IMR-90 (cell line): ENCODE results near the gene BUB1. TPM values are rescaled to one million over a fixed set of nuclear protein-coding genes. Genes with fewer than 3 reads are reported as not detected.

ENCODE experiments used
- ATAC-seq: fragments of 200-7000 bp; cut with Tn5 transposase; 2 replicates; pipeline ENCODE4 v1.9.1; 2020; ENCODE audit warnings: low read depth, mild to moderate bottlenecking, moderate library complexity
- BruUV-seq: library from RNA; stranded (reverse); fragments of 400-500 nt; replicated peaks from 2 replicates; lab custom pipeline; 2021; lab: Mats Ljungman, UMichigan
- CTCF ChIA-PET: fragments of 300-600 bp; formaldehyde crosslinking; extraction: SDS; loops from one replicate; lab custom pipeline; 2021; ENCODE audit warnings: antibody characterized with exemption; lab: Yijun Ruan, JAX
- POLR2A ChIA-PET: fragments of 300-600 bp; sonication (Branson Sonifier 250); formaldehyde crosslinking; loops from one replicate; lab custom pipeline; 2022; ENCODE audit warnings: antibody characterized with exemption; ENCODE audit not compliant: unreplicated experiment; lab: Charles Lee
- DNase-seq: peaks from one replicate; pipeline ENCODE4 v3.0.0; 2013
- H2AFZ ChIP-seq: replicated peaks from 2 replicates; pipeline ENCODE3; 2013; ENCODE audit warnings: low read length, mild to moderate bottlenecking; ENCODE audit not compliant: poor library complexity
- H2AK5ac ChIP-seq: 2 replicates; pipeline ENCODE4 v1.6.1; 2013; ENCODE audit warnings: low read depth, low read length, inconsistent platforms
- H2AK9ac ChIP-seq: replicated peaks from 2 replicates; pipeline ENCODE3; 2013; ENCODE audit warnings: mild to moderate bottlenecking, low read depth, low read length, moderate library complexity; ENCODE audit not compliant: poor library complexity
- H2BK120ac ChIP-seq: 2 replicates; pipeline ENCODE4 v1.6.1; 2013; ENCODE audit warnings: low read depth, low read length, inconsistent platforms
- H2BK15ac ChIP-seq: 3 replicates; pipeline ENCODE4 v1.6.1; 2013; ENCODE audit warnings: low read depth, low read length, inconsistent platforms
- H2BK20ac ChIP-seq: 2 replicates; pipeline ENCODE4 v1.6.1; 2013; ENCODE audit warnings: low read depth, mild to moderate bottlenecking, inconsistent platforms, low read length, moderate library complexity
- H2BK5ac ChIP-seq: 2 replicates; pipeline ENCODE4 v1.6.1; 2013; ENCODE audit warnings: mild to moderate bottlenecking, low read depth, low read length, inconsistent platforms; ENCODE audit not compliant: poor library complexity, severe bottlenecking
- H3K14ac ChIP-seq: replicated peaks from 2 replicates; pipeline ENCODE4 v1.6.1; 2013; ENCODE audit warnings: low read depth, low read length, inconsistent platforms
- H3K18ac ChIP-seq: 2 replicates; pipeline ENCODE4 v1.6.1; 2013; ENCODE audit warnings: low read depth, low read length, control low read depth
- H3K23ac ChIP-seq: 2 replicates; pipeline ENCODE4 v1.6.1; 2013; ENCODE audit warnings: low read depth, low read length, inconsistent platforms
- H3K27ac ChIP-seq: 2 replicates; pipeline ENCODE4 v1.5.1; 2013; ENCODE audit warnings: mild to moderate bottlenecking, control low read depth, low read length; ENCODE audit not compliant: insufficient read depth
- H3K27me3 ChIP-seq: 2 replicates; pipeline ENCODE4 v1.6.1; 2013; ENCODE audit warnings: low read length; ENCODE audit not compliant: control insufficient read depth, insufficient read depth
- H3K36me3 ChIP-seq: 2 replicates; pipeline ENCODE4 v1.6.1; 2013; ENCODE audit warnings: low read length, mixed read lengths; ENCODE audit not compliant: control insufficient read depth, insufficient read depth
- H3K4ac ChIP-seq: 2 replicates; pipeline ENCODE4 v1.6.1; 2013; ENCODE audit warnings: low read depth, low read length, inconsistent platforms
- H3K4me1 ChIP-seq: 2 replicates; pipeline ENCODE4 v1.6.1; 2013; ENCODE audit warnings: low read length, mixed read lengths; ENCODE audit not compliant: control insufficient read depth, insufficient read depth
- H3K4me2 ChIP-seq: 2 replicates; pipeline ENCODE4 v1.6.1; 2013; ENCODE audit warnings: low read depth, mild to moderate bottlenecking, control low read depth, low read length, moderate library complexity
- H3K4me3 ChIP-seq: 2 replicates; pipeline ENCODE4 v1.5.1; 2013; ENCODE audit warnings: low read depth, mild to moderate bottlenecking, control low read depth, low read length, moderate library complexity; ENCODE audit not compliant: insufficient read depth
- H3K56ac ChIP-seq: 2 replicates; pipeline ENCODE4 v1.6.1; 2013; ENCODE audit warnings: low read length, inconsistent platforms; ENCODE audit not compliant: insufficient read depth; ENCODE audit errors: extremely low read depth
- H3K79me1 ChIP-seq, 2 experiments: 2 replicates each; pipeline ENCODE4 v1.6.1; 2013; ENCODE audit warnings: low read length in 2 of 2, inconsistent platforms in 1 of 2, low read depth in 1 of 2
- H3K9ac ChIP-seq: 2 replicates; pipeline ENCODE4 v1.6.1; 2013; ENCODE audit warnings: low read depth, low read length, control low read depth
- H3K9me1 ChIP-seq: 2 replicates; pipeline ENCODE4 v1.6.1; 2013; ENCODE audit warnings: low read length, inconsistent platforms; ENCODE audit not compliant: insufficient read depth
- H3K9me3 ChIP-seq: 2 replicates; pipeline ENCODE4 v1.6.1; 2013; ENCODE audit warnings: low read length; ENCODE audit not compliant: control insufficient read depth, insufficient read depth
- H4K20me1 ChIP-seq: 2 replicates; pipeline ENCODE4 v1.6.1; 2013; ENCODE audit warnings: low read length, inconsistent platforms; ENCODE audit not compliant: insufficient read depth
- H4K5ac ChIP-seq: 2 replicates; pipeline ENCODE4 v1.6.1; 2013; ENCODE audit warnings: mild to moderate bottlenecking, low read depth, low read length, control low read depth
- H4K8ac ChIP-seq, 2 experiments: 2 replicates each; pipeline ENCODE4 v1.6.1; 2013; ENCODE audit warnings: low read depth in 2 of 2, low read length in 2 of 2, control low read depth in 1 of 2, inconsistent platforms in 1 of 2
- H4K91ac ChIP-seq: 2 replicates; pipeline ENCODE4 v1.6.1; 2013; ENCODE audit warnings: low read depth, low read length, inconsistent platforms; ENCODE audit not compliant: insufficient read depth
- MXI1 ChIP-seq: IDR thresholded peaks from 2 replicates; pipeline ENCODE4 v1.6.1; 2012; ENCODE audit warnings: low read depth, mild to moderate bottlenecking, low read length, moderate library complexity, borderline replicate concordance
- RFX5 ChIP-seq: IDR thresholded peaks from 2 replicates; pipeline ENCODE4 v1.8.0; 2012; ENCODE audit warnings: low read depth, mild to moderate bottlenecking, low read length, moderate library complexity
- WGBS, 2 experiments: methylation state at CpG; one replicate each; pipeline versions ENCODE4 v1.1.5 to v1.1.7; 2013; ENCODE audit warnings: missing lambda C conversion rate in 2 of 2; ENCODE audit not compliant: insufficient read length in 1 of 2; ENCODE audit errors: extremely low coverage in 2 of 2; 5-methylcytosine and 5-hydroxymethylcytosine counted together
- dilution Hi-C: fragments of 300-500 bp; cut with HindIII; formaldehyde crosslinking; loops from one replicate; pipeline ENCODE4 v1.14.3; 2018; ENCODE audit warnings: low sequenced_read_pairs; ENCODE audit not compliant: unreplicated experiment
- in situ Hi-C: fragments of 300-500 bp; cut with MboI; formaldehyde crosslinking; loops from 3 replicates; pipeline ENCODE4 v1.14.3; 2019; ENCODE audit warnings: low sequenced_read_pairs, inconsistent platforms, mixed read lengths
- intact Hi-C: fragments of 100-400 bp; cut with micrococcal nuclease; formaldehyde crosslinking; loops from 2 replicates; pipeline ENCODE4 v1.10.0; 2022
- polyA plus RNA-seq, 3 experiments: library from polyadenylated mRNA; depleted of rRNA; stranded (reverse); fragments of >200 nt; gene quantifications; 2 replicates each; pipeline ENCODE4 v1.2.3, GENCODE V29; 2012; ENCODE audit warnings: low replicate concordance in 1 of 3
- total RNA-seq: library from RNA; depleted of rRNA; stranded (reverse); fragments of >200 nt; gene quantifications from 2 replicates; pipeline ENCODE4 v1.2.3, GENCODE V29; 2012

BUB1 gene
- total and polyA plus RNA-seq, 2 of the 4 experiments (the other 2 are of a cell fraction) = 19.6 to 43.4 TPM

DNA sequence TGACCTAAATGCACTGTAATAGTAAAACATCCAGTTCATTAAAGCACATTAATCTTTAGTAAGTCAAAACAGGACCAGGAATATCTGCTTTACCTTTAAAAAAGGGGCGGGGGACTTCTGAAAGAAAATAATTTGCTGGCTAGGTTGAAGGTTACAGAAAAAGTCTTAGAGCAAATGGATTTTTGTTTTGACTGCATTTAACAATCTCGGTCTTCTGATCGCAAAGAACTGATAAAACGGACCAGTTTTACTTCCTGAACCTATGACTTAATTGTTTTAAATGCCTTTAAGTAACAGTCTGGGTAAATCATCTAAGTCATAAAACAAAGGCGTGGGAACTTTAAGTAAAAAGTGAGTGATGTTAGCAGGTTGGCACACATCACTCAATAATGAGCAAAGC is 783 bp downstream of the BUB1 start:
- Histone ChIP-seq H3K4me2 (peak overlapping the region; percentile 77), H3K9me3 (no peaks in the 10 kb centered on the region), H4K8ac (no peak overlapping the region), H3K9ac (peak overlapping the region; percentile 56; the same call in 1 of the 2 replicates), H4K20me1 (no peaks in the 10 kb centered on the region), H2BK5ac (no peak overlapping the region), H2BK20ac (no peak overlapping the region), H3K18ac (no peak overlapping the region), H3K4ac (no peak overlapping the region), H2AK9ac (no peak overlapping the region), H3K14ac (no peak overlapping the region), H2AK5ac (no peak overlapping the region), H3K27ac (no peak overlapping the region), H3K4me1 (peaks cover 11% of the 10 kb centered on the region), H4K91ac (no peak overlapping the region), H3K9me1 (peaks cover 10% of the 10 kb centered on the region), H2BK120ac (no peak overlapping the region), H2BK15ac (no peak overlapping the region), H4K5ac (no peak overlapping the region), H3K23ac (no peak overlapping the region), H3K4me3 (peak overlapping the region; percentile 75; the same call in 1 of the 2 replicates), H3K36me3 (no peaks in the 10 kb centered on the region), H3K56ac (no peak overlapping the region), H2AFZ (no peak overlapping the region), H3K79me1 (peaks cover 22 to 31% of the 10 kb centered on the region in 2 experiments), H3K27me3 (peaks cover 12% of the 10 kb centered on the region)
- dilution Hi-C loops = no loop called here
- intact Hi-C loops = no loop called here
- no peak for DNase-seq
- BruUV-seq = no TSS peak
- in situ Hi-C loops = no loop called here
- no peak for ATAC-seq
- CTCF ChIA-PET = no interaction called here
- WGBS, 2 experiments = no CpG with 5 or more reads among the region's 5 CpGs
- POLR2A ChIA-PET = no interaction called here
- TF ChIP-seq MXI1 (no peak), RFX5 (no peak)
